MM.1S (cell line): ENCODE results near the gene CPN2.
A peak's percentile ranks its signal among the peaks of the same experiment; 100 is the strongest.

ENCODE experiments used
- DNase-seq: peaks from one replicate; pipeline ENCODE4 v3.0.0-alpha.2; 2015
- H2AFZ ChIP-seq: fragments of 300-600 bp; sonication (generic); 2 replicates; pipeline ENCODE4 v1.6.0; 2016; ENCODE audit warnings: antibody characterized with exemption, low read length
- H3F3A ChIP-seq: fragments of 300-600 bp; sonication (generic); 2 replicates; pipeline ENCODE4 v1.6.1; 2016; ENCODE audit warnings: mild to moderate bottlenecking, antibody characterized with exemption, low read length, moderate library complexity, mixed read lengths; ENCODE audit not compliant: insufficient read depth
- H3K27ac ChIP-seq: fragments of 300-600 bp; sonication (generic); 2 replicates; pipeline ENCODE4 v1.5.1; 2016; ENCODE audit warnings: mild to moderate bottlenecking, low read length
- H3K27me3 ChIP-seq: fragments of 300-600 bp; sonication (generic); replicated peaks from 2 replicates; pipeline ENCODE4 v1.6.0; 2016; ENCODE audit warnings: low read length; ENCODE audit not compliant: insufficient read depth
- H3K36me3 ChIP-seq: fragments of 300-600 bp; sonication (generic); replicated peaks from 2 replicates; pipeline ENCODE4 v1.6.1; 2016; ENCODE audit warnings: mild to moderate bottlenecking, low read length, mixed read lengths; ENCODE audit not compliant: insufficient read depth
- H3K4me1 ChIP-seq: fragments of 300-600 bp; sonication (generic); 2 replicates; pipeline ENCODE4 v1.6.1; 2016; ENCODE audit warnings: low read length, mixed read lengths
- H3K4me2 ChIP-seq: fragments of 300-600 bp; sonication (generic); 2 replicates; pipeline ENCODE4 v1.6.0; 2016; ENCODE audit warnings: low read depth, low read length
- H3K4me3 ChIP-seq: fragments of 300-600 bp; sonication (generic); 2 replicates; pipeline ENCODE4 v1.5.1; 2016; ENCODE audit warnings: low read length, mixed read lengths
- H3K79me2 ChIP-seq: fragments of 300-600 bp; sonication (generic); 2 replicates; pipeline ENCODE4 v1.6.1; 2016; ENCODE audit warnings: mixed run types, low read length, mixed read lengths
- H3K9ac ChIP-seq: fragments of 300-600 bp; sonication (generic); 2 replicates; pipeline ENCODE4 v1.6.1; 2016; ENCODE audit warnings: low read length, mixed read lengths
- H3K9me2 ChIP-seq: fragments of 300-600 bp; sonication (generic); replicated peaks from 2 replicates; pipeline ENCODE4 v1.6.1; 2016; ENCODE audit warnings: mild to moderate bottlenecking, low read length, mixed read lengths; ENCODE audit not compliant: insufficient read depth
- H3K9me3 ChIP-seq: fragments of 300-600 bp; sonication (generic); replicated peaks from 2 replicates; pipeline ENCODE4 v1.6.1; 2016; ENCODE audit warnings: mild to moderate bottlenecking, low read length, mixed read lengths; ENCODE audit not compliant: insufficient read depth
- H4K20me1 ChIP-seq: fragments of 300-600 bp; sonication (generic); 2 replicates; pipeline ENCODE4 v1.6.1; 2016; ENCODE audit warnings: mild to moderate bottlenecking, low read length, moderate library complexity, mixed read lengths; ENCODE audit not compliant: insufficient read depth
- CTCF ChIP-seq: fragments of 300-600 bp; sonication (generic); IDR thresholded peaks from 2 replicates; pipeline ENCODE4 v1.5.1; 2016; ENCODE audit warnings: antibody characterized with exemption, low read length, mixed read lengths
- EZH2 ChIP-seq: fragments of 300-600 bp; sonication (generic); optimal IDR thresholded peaks from 2 replicates; pipeline ENCODE3; 2017; ENCODE audit warnings: low read depth, mild to moderate bottlenecking, antibody characterized with exemption, low read length, mixed read lengths
- EZH2phosphoT487 ChIP-seq: fragments of 300-600 bp; sonication (generic); IDR thresholded peaks from 2 replicates; pipeline ENCODE4 v1.6.1; 2018; ENCODE audit warnings: antibody characterized with exemption, low read length

The CPN2 gene

GRCh38 chr3:194344012-194344411, 7.1 kb downstream of the CPN2 start:
- H2AFZ ChIP-seq, result no peak overlapping the region
- no peaks in the 10 kb centered on the region for H3K36me3 ChIP-seq
- H3K4me2 ChIP-seq, result 0 out of 2 replicates have a peak overlapping the region, but pooled peaks have one; percentile 8
- H3K4me1 ChIP-seq, result no peaks in the 10 kb centered on the region
- no peak overlapping the region for H3K27ac ChIP-seq
- H3K9me3 ChIP-seq, result no peaks in the 10 kb centered on the region
- H3K9ac ChIP-seq, result no peak overlapping the region
- H4K20me1 ChIP-seq, result no peaks in the 10 kb centered on the region
- no peaks in the 10 kb centered on the region for H3F3A ChIP-seq
- H3K4me3 ChIP-seq, result no peak overlapping the region
- H3K27me3 ChIP-seq, result peaks cover 28% of the 10 kb centered on the region
- no peaks in the 10 kb centered on the region for H3K9me2 ChIP-seq
- no peaks in the 10 kb centered on the region for H3K79me2 ChIP-seq
- TF ChIP-seq CTCF, result peak; percentile 99
- TF ChIP-seq EZH2phosphoT487, result no peak
- no peak for TF ChIP-seq EZH2
- DNase-seq, result peak; percentile 73

GRCh38 chr3:194343561-194343893, 7.6 kb downstream of the CPN2 start:
- no peak overlapping the region for H3K9ac ChIP-seq
- no peaks in the 10 kb centered on the region for H3K36me3 ChIP-seq
- no peaks in the 10 kb centered on the region for H4K20me1 ChIP-seq
- H3K27ac ChIP-seq, result no peak overlapping the region
- peaks cover 28% of the 10 kb centered on the region for H3K27me3 ChIP-seq
- H3K4me1 ChIP-seq, result no peaks in the 10 kb centered on the region
- no peak for TF ChIP-seq EZH2
- H3K9me2 ChIP-seq, result no peaks in the 10 kb centered on the region
- no peak overlapping the region for H2AFZ ChIP-seq
- H3K4me3 ChIP-seq, result no peak overlapping the region
- H3K9me3 ChIP-seq, result no peaks in the 10 kb centered on the region
- DNase-seq, result no peak
- H3F3A ChIP-seq, result no peaks in the 10 kb centered on the region
- H3K79me2 ChIP-seq, result no peaks in the 10 kb centered on the region
- 0 out of 2 replicates have a peak overlapping the region, but pooled peaks have one; percentile 8 for H3K4me2 ChIP-seq

DNA sequence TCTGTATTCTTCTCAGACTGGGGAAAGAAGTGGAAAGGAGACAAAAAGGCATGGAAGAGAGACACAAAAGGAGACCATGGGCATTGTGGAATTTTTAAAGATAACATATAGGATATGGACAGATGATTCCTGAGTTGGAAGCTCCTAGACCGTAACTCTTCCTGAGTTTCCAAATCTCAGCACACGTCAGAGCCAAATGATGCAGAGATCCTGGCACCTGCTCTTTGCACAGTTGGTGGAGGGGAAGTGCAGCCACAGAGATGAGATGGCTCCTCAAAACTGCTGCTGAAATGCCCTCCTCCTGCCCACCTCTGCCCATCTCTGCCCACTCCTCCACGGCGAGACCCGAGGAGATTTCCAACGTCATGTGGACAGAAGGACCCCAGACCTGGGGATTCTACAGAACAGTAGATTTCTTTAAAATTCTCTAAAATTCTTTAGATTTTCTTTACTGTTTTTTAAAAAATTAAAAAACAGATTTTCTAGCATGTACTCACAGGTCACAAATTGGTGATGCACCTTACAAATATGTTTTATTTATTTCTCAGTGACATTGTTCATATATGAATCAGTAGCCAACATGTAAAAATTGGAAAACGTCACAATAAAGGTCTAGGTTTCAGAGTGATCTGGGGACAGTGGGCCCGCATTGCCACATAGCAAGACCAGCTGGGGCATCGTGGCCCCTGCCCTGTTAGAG, 8.1 kb downstream of the CPN2 start:
- Histone ChIP-seq H3K4me2 (no peak overlapping the region), H3K4me3 (no peak overlapping the region)

More for the DNA sequence above, 8.1 kb downstream of the CPN2 start:
- no peak overlapping the region for H3K9ac ChIP-seq
- peaks cover 28% of the 10 kb centered on the region for H3K27me3 ChIP-seq
- H3K36me3 ChIP-seq, result no peaks in the 10 kb centered on the region
- H3K9me3 ChIP-seq, result no peaks in the 10 kb centered on the region
- no peak overlapping the region for H2AFZ ChIP-seq
- no peaks in the 10 kb centered on the region for H3K79me2 ChIP-seq
- H3K27ac ChIP-seq, result no peak overlapping the region
- no peak for TF ChIP-seq EZH2phosphoT487
- no peak for TF ChIP-seq EZH2
- no peak for TF ChIP-seq CTCF
- H3K9me2 ChIP-seq, result no peaks in the 10 kb centered on the region
- no peaks in the 10 kb centered on the region for H3F3A ChIP-seq
- no peaks in the 10 kb centered on the region for H4K20me1 ChIP-seq
- H3K4me1 ChIP-seq, result no peaks in the 10 kb centered on the region
- no peak for DNase-seq
